GM23248 (cell line): ENCODE data around the gene MRTFA. TPM values are rescaled to one million over a fixed set of nuclear protein-coding genes. Genes with fewer than 3 reads are reported as not detected.

Source experiments
- DNase-seq: peaks from one replicate; pipeline ENCODE4 v3.0.0-alpha.2; 2015
- H2AFZ ChIP-seq: fragments of 200-600 bp; sonication (generic); 2 replicates; pipeline ENCODE4 v1.6.1; 2016; ENCODE audit warnings: antibody characterized with exemption
- H3F3A ChIP-seq: fragments of 200-600 bp; sonication (generic); 2 replicates; pipeline ENCODE4 v1.6.1; 2016; ENCODE audit warnings: mild to moderate bottlenecking, antibody characterized with exemption, mixed run types; ENCODE audit not compliant: insufficient read depth
- H3K27ac ChIP-seq: fragments of 200-600 bp; sonication (generic); 2 replicates; pipeline ENCODE4 v1.5.1; 2016; ENCODE audit warnings: mild to moderate bottlenecking
- H3K27me3 ChIP-seq: fragments of 200-600 bp; sonication (generic); replicated peaks from 2 replicates; pipeline ENCODE4 v1.6.1; 2016; ENCODE audit warnings: mild to moderate bottlenecking; ENCODE audit not compliant: insufficient read depth
- H3K36me3 ChIP-seq: fragments of 200-600 bp; sonication (generic); 2 replicates; pipeline ENCODE4 v1.6.1; 2016; ENCODE audit warnings: low read depth, mild to moderate bottlenecking
- H3K4me1 ChIP-seq: fragments of 200-600 bp; sonication (generic); 2 replicates; pipeline ENCODE4 v1.6.1; 2016; ENCODE audit warnings: mild to moderate bottlenecking; ENCODE audit not compliant: insufficient read depth
- H3K4me2 ChIP-seq: fragments of 200-600 bp; sonication (generic); one replicate; pipeline ENCODE4 v1.6.1; 2016; ENCODE audit warnings: mild to moderate bottlenecking; ENCODE audit not compliant: unreplicated experiment
- H3K4me3 ChIP-seq: fragments of 200-600 bp; sonication (generic); 2 replicates; pipeline ENCODE4 v1.5.1; 2016; ENCODE audit warnings: mild to moderate bottlenecking
- H3K79me2 ChIP-seq: fragments of 200-600 bp; sonication (generic); 2 replicates; pipeline ENCODE4 v1.6.1; 2016; ENCODE audit warnings: mild to moderate bottlenecking; ENCODE audit not compliant: insufficient read depth
- H3K9ac ChIP-seq: fragments of 200-600 bp; sonication (generic); 2 replicates; pipeline ENCODE4 v1.6.1; 2016; ENCODE audit warnings: mild to moderate bottlenecking
- H3K9me2 ChIP-seq: fragments of 200-600 bp; sonication (generic); 2 replicates; pipeline ENCODE4 v1.6.1; 2016; ENCODE audit warnings: mixed run types, mild to moderate bottlenecking, moderate library complexity; ENCODE audit not compliant: insufficient read depth
- H3K9me3 ChIP-seq: fragments of 200-600 bp; sonication (generic); one replicate; pipeline ENCODE4 v1.6.1; 2017; ENCODE audit warnings: low read depth
- H4K20me1 ChIP-seq: fragments of 200-600 bp; sonication (generic); 2 replicates; pipeline ENCODE4 v1.6.0; 2016; ENCODE audit not compliant: insufficient read depth
- EZH2 ChIP-seq: fragments of 200-600 bp; sonication (generic); IDR thresholded peaks from 2 replicates; pipeline ENCODE4 v1.6.1; 2018; ENCODE audit warnings: antibody characterized with exemption, mild to moderate bottlenecking; ENCODE audit not compliant: insufficient read depth, poor library complexity, severe bottlenecking
- EZH2phosphoT487 ChIP-seq: fragments of 200-600 bp; sonication (generic); IDR thresholded peaks from 2 replicates; pipeline ENCODE4 v1.6.1; 2018; ENCODE audit warnings: antibody characterized with exemption, moderate library complexity, mild to moderate bottlenecking, low read depth; ENCODE audit not compliant: insufficient read depth
- WGBS, 2 experiments: methylation state at CpG; one replicate each; pipeline ENCODE4 v1.1.6; 2015 to 2017; ENCODE audit warnings: low lambda C conversion rate in 2 of 2, low coverage in 1 of 2; ENCODE audit errors: missing lambda C conversion rate in 2 of 2; 5-methylcytosine and 5-hydroxymethylcytosine counted together
- in situ Hi-C: fragments of 300-500 bp; cut with MboI; formaldehyde crosslinking; loops from 2 replicates; pipeline ENCODE4 v1.15.0; 2020
- polyA plus RNA-seq: library from polyadenylated mRNA; unstranded; fragments of >200 nt; fragmentation: Nextera tagmentation; extraction: Ambion mirVana; gene quantifications from 2 replicates; pipeline ENCODE4 v1.2.1, GENCODE V29; 2016
- total RNA-seq: library from RNA; depleted of rRNA; stranded (reverse); fragments of >200 nt; shearing (Covaris generic); gene quantifications from 2 replicates; pipeline ENCODE4 v1.2.3, GENCODE V29; 2014

Gene MRTFA
- total and polyA plus RNA-seq, 2 experiments from 2014 or later: 24.2 to 49.2 TPM

DNA sequence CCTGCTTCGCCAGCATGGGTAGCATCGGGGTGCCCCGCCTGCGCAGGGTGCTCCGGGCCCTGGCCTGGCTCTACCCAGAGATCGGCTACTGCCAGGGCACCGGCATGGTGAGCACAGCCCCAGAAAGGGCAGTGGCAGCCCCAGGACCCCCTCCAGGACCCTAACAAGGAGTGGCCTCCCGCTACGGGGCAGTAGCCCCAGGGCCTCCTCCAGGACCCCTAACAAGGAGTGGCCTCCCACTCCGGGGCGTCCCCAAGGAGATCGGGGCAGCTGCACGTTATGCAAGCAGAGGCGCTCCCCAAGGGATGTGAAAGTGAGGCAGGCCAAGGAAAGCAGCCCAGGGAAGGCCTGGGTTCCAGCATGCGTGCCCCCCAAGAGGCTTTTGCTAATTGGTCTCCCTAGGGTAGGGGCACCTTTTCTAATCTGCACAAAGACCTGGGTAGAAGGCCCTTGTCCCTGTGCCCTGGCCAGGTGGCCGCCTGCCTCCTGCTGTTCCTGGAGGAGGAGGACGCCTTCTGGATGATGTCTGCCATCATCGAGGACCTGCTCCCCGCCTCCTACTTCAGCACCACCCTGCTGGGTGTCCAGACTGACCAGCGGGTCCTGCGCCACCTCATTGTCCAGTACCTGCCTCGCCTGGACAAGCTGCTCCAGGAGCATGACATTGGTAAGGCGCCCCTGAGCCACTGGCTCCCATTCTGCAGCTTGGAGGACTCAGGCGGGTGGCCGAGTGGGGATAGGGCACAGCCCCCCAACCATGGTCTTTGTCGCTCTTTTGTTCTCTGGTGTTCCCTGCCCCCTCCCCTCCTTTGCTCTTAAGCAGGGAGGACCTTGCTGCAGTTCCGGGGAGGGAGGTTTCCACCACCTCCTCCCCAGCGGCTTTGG lies 231.1 kb downstream of the MRTFA start:
- Histone ChIP-seq H3K9me2 (no peaks in the 10 kb centered on the region), H3K9me3 (no peaks in the 10 kb centered on the region), H2AFZ (no peak overlapping the region), H3K27ac (no peak overlapping the region), H3K27me3 (no peaks in the 10 kb centered on the region), H3K9ac (no peak overlapping the region), H3K4me1 (no peaks in the 10 kb centered on the region), H3K4me3 (no peak overlapping the region), H3K36me3 (peaks cover 16% of the 10 kb centered on the region; the same call in 1 of the 2 replicates), H3F3A (0 out of 2 replicates have a peak, but pooled peaks cover 4% of the 10 kb centered on the region), H4K20me1 (no peaks in the 10 kb centered on the region), H3K79me2 (no peaks in the 10 kb centered on the region), H3K4me2 (no peak overlapping the region)
- 91 to 92% methylated on average over 24 to 28 of the region's 28 CpGs for WGBS, 2 experiments
- no peak for DNase-seq
- in situ Hi-C loops: no loop called here
- TF ChIP-seq EZH2 (no peak), EZH2phosphoT487 (no peak)

DNA sequence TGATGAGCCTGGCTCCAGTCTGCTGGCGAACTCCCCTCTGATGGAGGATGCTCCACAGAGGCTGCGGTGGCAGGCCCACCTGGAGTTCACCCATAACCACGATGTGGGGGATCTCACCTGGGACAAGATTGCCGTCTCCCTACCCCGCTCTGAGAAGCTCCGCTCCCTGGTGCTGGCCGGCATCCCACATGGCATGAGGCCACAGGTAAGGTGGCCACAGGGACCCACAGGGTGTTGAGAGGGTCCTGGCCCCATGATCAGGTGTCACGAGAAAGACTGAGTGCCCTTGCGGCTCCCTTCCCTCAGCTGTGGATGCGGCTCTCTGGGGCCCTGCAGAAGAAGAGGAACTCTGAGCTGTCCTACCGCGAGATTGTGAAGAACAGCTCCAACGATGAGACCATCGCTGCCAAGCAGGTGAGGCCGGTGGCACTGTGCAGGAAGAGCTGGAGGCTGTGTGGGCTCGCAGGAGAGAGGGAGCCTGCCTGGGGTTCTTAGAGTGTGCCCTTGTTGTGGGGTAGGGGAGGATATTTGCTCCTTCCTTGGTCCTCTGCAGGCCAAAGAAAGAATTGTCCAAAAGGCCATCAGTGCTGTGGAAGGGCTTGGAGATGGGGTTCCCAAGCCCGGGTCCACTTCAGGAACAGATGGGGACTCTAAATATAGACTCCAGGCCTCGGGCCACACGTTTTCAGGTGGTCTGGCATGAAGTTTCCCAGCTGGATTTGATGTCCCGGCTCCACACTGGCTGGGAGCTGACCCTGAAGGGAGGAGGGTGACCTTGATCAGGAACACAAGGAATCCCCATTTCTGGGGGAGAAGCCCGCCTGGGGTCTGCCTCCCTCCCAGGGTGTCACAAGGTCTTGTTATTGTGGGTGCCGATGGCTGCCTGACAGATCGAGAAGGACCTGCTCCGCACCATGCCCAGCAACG lies 232.0 kb downstream of the MRTFA start:
- H2AFZ ChIP-seq: no peak overlapping the region

DNA sequence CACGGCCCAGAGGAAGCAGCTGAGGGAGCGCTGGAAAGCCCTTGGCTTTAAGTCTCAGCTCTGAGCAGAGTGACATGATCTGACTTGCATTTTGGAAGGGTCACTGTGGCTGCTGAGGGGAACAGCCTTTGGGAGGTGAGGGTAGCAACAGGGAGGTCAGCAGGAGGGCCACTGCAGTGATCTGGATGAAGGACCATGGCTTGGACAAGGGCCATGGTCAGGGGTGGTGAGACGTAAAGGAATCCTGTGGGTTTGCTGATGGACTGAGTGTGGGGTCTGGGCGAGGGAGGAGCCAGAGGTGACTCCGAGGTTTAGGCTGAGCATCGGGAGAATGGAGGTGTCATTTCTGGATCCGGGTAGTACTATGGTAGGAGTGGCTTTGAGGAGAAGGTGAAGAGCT lies 232.9 kb downstream of the MRTFA start:
- DNase-seq: no peak
- Histone ChIP-seq H3K79me2 (no peaks in the 10 kb centered on the region), H3K4me2 (no peak overlapping the region), H3K9me3 (no peaks in the 10 kb centered on the region), H3K27me3 (no peaks in the 10 kb centered on the region), H4K20me1 (no peaks in the 10 kb centered on the region), H3K4me1 (no peaks in the 10 kb centered on the region), H3K9me2 (no peaks in the 10 kb centered on the region), H3K27ac (no peak overlapping the region), H3K36me3 (peaks cover 9% of the 10 kb centered on the region; the same call in 1 of the 2 replicates), H2AFZ (no peak overlapping the region), H3K9ac (no peak overlapping the region), H3F3A (no peaks in the 10 kb centered on the region), H3K4me3 (no peak overlapping the region)
- TF ChIP-seq EZH2phosphoT487 (no peak), EZH2 (no peak)
- WGBS, 2 experiments: 87 to 89% methylated on average over 7 of the region's 7 CpGs
- in situ Hi-C loops: no loop called here

More for the DNA sequence above, 232.0 kb downstream of the MRTFA start:
- H3K79me2 ChIP-seq: no peaks in the 10 kb centered on the region
- in situ Hi-C loops: no loop called here
- no peaks in the 10 kb centered on the region for H3K9me2 ChIP-seq
- H3K9me3 ChIP-seq: no peaks in the 10 kb centered on the region
- no peak overlapping the region for H3K9ac ChIP-seq
- H3K36me3 ChIP-seq: peaks cover 9% of the 10 kb centered on the region; the same call in 1 of the 2 replicates
- no peak for TF ChIP-seq EZH2phosphoT487
- no peak for TF ChIP-seq EZH2
- H3K4me3 ChIP-seq: no peak overlapping the region
- H3K4me1 ChIP-seq: no peaks in the 10 kb centered on the region
- no peak overlapping the region for H3K27ac ChIP-seq
- no peak for DNase-seq
- 92 to 95% methylated on average over 25 of the region's 25 CpGs for WGBS, 2 experiments
- no peaks in the 10 kb centered on the region for H4K20me1 ChIP-seq
- no peaks in the 10 kb centered on the region for H3F3A ChIP-seq
- no peak overlapping the region for H3K4me2 ChIP-seq
- H3K27me3 ChIP-seq: no peaks in the 10 kb centered on the region

DNA sequence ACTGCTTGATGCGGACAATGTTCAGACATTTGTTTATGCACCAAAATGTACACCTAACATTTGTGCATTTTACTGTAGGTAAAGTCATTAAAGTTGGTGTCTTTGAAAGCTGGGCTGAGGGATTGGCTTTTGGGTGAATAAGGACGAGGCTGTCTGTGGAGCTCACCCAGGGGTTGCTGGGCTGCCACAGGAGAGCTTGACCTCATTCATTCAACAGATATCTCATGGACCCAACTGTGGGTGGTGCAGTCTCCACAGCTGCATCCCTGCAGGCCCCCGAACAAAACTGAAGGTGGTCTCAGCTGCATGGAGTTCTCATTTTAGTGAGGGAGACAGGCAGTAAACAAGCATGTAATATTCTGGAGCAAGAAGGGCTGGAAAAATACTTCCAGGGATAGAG lies 233.4 kb downstream of the MRTFA start:
- Histone ChIP-seq H3K36me3 (peaks cover 9% of the 10 kb centered on the region; the same call in 1 of the 2 replicates), H3K79me2 (no peaks in the 10 kb centered on the region), H3K4me3 (no peak overlapping the region), H3K27ac (no peak overlapping the region), H4K20me1 (no peaks in the 10 kb centered on the region), H3K27me3 (no peaks in the 10 kb centered on the region), H3F3A (no peaks in the 10 kb centered on the region), H2AFZ (no peak overlapping the region), H3K4me2 (no peak overlapping the region), H3K9me3 (no peaks in the 10 kb centered on the region), H3K4me1 (no peaks in the 10 kb centered on the region), H3K9me2 (no peaks in the 10 kb centered on the region), H3K9ac (no peak overlapping the region)
- in situ Hi-C loops: no loop called here
- 94 to 100% methylated on average over 3 of the region's 3 CpGs for WGBS, 2 experiments
- no peak for DNase-seq
- TF ChIP-seq EZH2phosphoT487 (no peak), EZH2 (no peak)
